PFSK-1 (cell line): ENCODE results near the gene ASF1B.

Experiments
- FOXP2 ChIP-seq: optimal IDR thresholded peaks from 2 replicates; pipeline ENCODE3; 2011; ENCODE audit warnings: borderline replicate concordance, control low read depth, inconsistent platforms; ENCODE audit not compliant: insufficient read depth; ENCODE audit errors: extremely low read length, extremely low read depth
- POLR2AphosphoS5 ChIP-seq: IDR thresholded peaks from 2 replicates; pipeline ENCODE4 v1.6.1; 2012; ENCODE audit warnings: low read depth, mild to moderate bottlenecking, control low read depth, low read length, moderate library complexity
- REST ChIP-seq, 2 experiments: IDR thresholded peaks; 2 replicates each; pipeline versions ENCODE4 v1.6.1 to v1.8.0; 2011 to 2012; ENCODE audit warnings: low read depth in 2 of 2, low read length in 2 of 2, control low read depth in 1 of 2, inconsistent platforms in 1 of 2, mild to moderate bottlenecking in 1 of 2, moderate library complexity in 1 of 2; ENCODE audit not compliant: insufficient read depth in 1 of 2
- SIN3A ChIP-seq: IDR thresholded peaks from 2 replicates; pipeline ENCODE4 v1.6.1; 2012; ENCODE audit warnings: mild to moderate bottlenecking, low read length, moderate library complexity, borderline replicate concordance; ENCODE audit not compliant: insufficient read depth
- TAF1 ChIP-seq: IDR thresholded peaks from 2 replicates; pipeline ENCODE4 v1.6.1; 2012; ENCODE audit warnings: low read length, control low read depth, borderline replicate concordance; ENCODE audit not compliant: insufficient read depth

Gene ASF1B

DNA sequence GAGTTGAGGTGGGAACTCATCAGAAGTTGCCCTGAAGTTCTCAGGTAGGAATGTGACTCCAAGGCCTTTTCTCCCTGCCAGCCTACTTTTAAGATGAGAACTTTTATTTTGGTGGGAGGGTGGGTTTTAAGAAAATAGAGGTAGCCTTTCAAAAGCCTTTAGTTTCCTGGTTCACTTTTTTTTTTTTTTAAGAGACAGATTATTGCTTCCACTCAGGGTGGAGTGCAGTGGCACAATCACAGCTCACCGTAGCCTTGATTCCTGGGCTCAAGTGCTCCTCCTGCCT, 53.8 kb downstream of the ASF1B start:
- no peak for TF ChIP-seq POLR2AphosphoS5
- no peak for TF ChIP-seq REST (IDR thresholded peaks at IDR 0.05; ENCODE audit: insufficient read depth in 1 of 2, low read depth in 2 of 2, low read length in 2 of 2)
- no peak for TF ChIP-seq TAF1
- TF ChIP-seq FOXP2: no peak
- no peak for TF ChIP-seq SIN3A

DNA sequence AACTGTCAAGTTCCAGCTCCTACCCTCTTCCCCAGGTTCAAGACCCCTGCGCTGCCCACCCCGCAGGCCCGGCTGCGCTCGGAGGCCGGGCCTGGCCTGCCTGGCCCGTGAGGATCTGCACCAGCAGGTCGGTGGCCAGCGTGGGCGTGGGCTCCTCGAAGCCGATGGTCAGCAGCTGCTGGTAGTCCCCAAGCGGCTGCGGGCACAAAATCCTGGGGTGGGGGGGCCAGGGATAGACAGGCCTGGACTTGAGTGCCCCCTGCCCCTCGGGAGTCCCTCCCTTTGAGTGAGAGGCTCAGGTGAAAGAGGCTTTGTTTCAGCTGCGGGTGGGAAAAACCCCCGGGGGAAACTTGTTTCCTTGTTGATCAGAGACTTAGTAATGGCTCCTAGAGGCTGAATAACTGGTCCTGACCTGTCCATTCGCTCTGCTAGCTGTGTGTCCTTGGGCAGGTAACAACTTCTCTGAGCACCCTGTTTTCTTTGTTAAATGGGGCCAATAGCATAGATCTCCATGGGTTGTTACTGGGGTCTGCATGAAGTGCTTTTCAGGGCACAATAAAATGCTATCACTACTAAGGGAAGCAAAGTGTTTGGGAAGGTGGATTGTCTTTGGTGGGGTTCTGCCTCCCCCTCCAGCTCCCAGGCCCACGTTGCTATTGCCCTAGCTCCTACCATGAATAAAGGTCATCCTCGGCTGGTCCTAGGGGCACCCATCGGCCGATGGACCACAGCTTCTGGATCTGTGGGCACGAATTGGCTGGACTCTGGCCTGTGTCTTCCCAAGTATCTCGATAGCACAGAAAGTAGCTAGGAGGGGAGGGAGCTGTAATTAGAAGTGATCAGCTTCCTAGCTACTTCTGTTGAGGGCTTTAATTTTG, 54.4 kb downstream of the ASF1B start:
- no peak for TF ChIP-seq SIN3A
- no peak for TF ChIP-seq TAF1

GRCh38 chr19:14080887-14081796, 55.2 kb downstream of the ASF1B start:
- TF ChIP-seq POLR2AphosphoS5 (peak; percentile 77; the same call in 1 of the 2 replicates), REST (IDR thresholded peaks at IDR 0.05; ENCODE audit: insufficient read depth in 1 of 2, low read depth in 2 of 2, low read length in 2 of 2) (no peak), TAF1 (no peak)

GRCh38 chr19:14078411-14078810, 58.0 kb downstream of the ASF1B start:
- TF ChIP-seq REST (IDR thresholded peaks at IDR 0.05; ENCODE audit: insufficient read depth in 1 of 2, low read depth in 2 of 2, low read length in 2 of 2) (no peak), FOXP2 (no peak), SIN3A (no peak), POLR2AphosphoS5 (no peak), TAF1 (no peak)

GRCh38 chr19:14073925-14074838, 62.2 kb downstream of the ASF1B start:
- TF ChIP-seq FOXP2: no peak
- TF ChIP-seq POLR2AphosphoS5: no peak
- TF ChIP-seq REST (IDR thresholded peaks at IDR 0.05; ENCODE audit: insufficient read depth in 1 of 2, low read depth in 2 of 2, low read length in 2 of 2): no peak
- TF ChIP-seq TAF1: no peak
- no peak for TF ChIP-seq SIN3A
